NCI-H526 treated with DMSO at 0.1 percent for 48 hours (cell line): ENCODE data around the gene WDR11.

Experiments
- DNase-seq: peaks from one replicate; lab custom pipeline; 2025; lab: John Stamatoyannopoulos, UW

WDR11 gene

DNA sequence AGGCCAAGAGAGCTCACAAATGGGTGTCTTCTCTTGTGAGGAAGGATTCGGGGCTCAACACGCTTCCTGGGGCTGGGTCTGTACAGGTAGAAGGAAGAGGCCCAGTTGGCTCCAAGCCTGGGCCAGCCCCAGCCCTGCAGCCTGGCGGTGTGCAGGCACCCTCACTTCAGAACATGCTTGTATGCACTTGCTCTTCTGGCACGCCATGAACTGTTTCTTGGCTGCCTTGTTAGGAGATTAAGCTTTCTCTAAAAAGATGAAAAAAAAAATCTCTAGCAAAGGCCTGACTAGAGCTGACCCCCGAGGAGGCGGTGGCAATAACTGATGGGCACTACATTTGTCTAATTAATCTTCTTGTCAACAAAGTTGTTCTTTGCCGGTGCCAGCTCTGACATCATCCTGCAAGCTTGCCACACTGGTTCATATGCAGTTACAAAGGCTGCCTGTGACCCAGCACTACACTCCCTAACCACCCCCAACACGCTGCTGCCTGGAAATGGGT, 94.7 kb downstream of the WDR11 start:
- DNase-seq, result no peak

DNA sequence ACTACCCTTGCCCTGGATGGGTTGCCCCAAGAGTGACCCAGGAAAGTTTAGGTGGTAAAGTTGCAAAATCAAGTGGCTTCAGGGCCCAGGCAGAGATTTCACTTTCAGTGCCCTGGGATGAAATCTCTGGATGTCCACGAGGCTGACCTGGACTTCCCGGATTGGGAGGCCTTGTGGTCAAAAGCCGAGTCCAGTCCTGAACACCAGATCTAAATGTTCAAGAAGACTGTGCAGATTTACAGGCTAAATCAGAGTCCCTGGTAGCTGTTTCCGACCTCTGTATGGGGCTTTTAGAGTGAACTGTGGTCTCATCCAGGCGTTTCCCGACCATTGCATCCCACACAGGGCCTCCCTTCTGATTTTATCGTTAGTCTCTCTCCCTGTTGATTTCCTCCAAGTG, 95.3 kb downstream of the WDR11 start:
- DNase-seq, result no peak

DNA sequence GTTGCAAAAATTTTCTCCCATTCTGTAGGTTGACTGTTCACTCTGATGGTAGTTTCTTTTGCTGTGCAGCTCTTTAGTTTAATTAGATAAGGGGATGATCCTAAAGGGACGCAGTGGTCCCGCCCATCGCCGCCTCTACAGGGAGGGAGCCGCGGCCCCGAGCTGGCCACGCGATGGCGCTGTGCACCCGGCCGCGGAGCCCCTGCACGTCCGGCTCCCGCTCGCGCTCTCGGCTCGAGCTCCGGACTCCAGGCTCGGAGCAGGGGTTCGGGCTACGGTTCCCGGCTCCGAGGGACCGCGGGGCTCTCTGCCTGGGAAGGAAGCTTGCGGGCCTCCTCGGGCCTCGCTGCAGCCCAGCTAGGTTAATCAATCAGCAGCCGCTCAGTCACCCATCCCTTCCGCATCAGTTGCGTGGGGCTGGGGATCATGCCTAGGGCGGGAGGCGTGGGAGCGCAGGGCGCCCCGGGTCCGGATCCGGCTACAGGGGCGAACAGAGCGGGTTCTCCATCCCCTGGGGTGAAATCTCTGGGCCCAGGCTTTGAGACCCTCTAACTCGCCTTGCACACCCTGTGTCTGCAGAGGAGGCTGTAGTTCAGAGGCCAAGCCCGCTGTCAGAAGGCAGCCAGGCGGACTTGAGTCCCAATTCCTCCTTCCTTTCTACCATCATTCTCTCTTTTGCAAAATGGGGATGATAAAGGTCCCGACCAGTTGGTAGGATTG, 97.9 kb downstream of the WDR11 start:
- no peak for DNase-seq

DNA sequence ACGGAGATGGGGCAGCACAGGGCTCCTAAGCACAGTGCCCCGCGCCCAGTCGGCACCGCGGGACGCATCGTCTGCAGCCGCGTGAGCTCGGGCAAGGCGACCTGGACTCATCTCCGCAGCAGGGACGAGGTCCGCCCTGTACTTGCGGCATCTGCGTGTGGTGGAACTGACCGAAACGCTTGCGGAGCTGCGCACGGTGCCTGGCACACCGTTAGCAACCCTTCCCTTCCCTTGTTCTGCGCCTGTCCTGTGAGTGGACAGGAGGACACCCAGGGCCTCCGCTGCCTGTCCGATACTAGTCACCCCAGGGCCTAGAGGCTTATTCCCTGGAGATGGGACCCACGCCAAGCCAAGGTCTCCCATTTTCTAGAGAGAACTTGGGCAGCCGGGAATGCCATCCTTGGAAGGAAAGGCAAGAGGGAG, 98.5 kb downstream of the WDR11 start:
- no peak for DNase-seq

DNA sequence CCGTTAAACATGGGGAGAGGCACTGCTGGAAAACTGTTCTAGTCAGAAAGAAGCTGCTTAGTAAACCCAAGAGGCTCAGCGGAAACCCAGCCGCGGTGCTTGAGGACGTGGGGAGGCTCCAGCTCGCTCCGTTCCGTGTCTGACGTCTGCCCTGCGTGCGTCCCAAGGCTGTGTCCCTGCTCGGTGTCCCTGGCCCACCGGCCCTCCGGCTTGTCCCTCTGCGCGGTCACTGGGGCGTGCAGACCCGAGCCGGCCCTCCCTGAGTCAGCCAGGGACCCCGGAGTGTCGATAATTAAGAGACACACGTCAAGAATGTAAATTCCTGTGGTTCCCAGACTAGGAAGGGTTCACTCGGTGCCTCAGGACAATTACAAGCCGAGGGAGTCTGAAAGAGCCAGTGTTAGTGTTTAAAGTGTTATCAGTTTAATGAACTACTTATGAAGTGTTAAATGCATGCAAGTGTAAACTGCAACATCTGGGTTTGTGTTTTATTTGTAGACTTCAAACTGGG, 98.9 kb downstream of the WDR11 start:
- DNase-seq, result no peak

DNA sequence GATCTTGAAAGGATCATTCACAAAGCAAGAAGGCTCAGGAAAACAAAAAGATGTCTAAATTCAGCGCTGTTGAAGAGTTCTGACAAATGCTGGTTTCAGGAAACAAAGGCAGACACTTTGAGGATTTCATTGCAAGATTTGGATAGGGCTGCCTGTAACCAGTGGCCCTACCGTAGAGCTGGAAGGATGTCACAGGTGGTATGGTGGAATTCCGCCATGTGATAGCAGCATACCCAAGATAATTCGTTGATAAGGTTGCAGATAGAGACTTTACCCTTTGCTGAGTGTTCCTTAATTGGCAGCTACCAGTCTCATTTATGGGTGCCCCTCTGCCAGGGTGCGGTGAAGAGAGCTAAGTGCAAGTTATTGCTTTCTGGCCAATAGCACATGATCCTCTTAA, 100.1 kb downstream of the WDR11 start:
- DNase-seq, result no peak

DNA sequence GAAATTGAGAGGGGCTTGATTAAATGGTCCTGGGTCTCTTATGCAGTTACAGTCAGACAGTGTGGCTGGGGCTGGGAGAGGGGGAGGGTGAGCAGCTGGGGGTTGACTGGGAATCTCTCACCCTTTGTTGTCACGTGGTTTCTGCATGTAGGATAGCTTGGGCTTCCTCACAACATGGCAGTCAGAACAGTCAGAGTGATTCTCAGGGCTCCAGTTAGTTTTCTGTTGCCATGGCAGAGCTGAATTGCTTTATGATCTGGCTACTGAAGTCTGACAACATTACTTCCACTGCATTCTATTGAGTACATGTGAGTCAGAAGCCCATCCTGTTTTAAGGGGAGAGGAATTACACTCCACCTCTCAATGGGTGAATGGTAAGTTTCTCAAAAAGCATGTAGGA, 102.7 kb downstream of the WDR11 start:
- no peak for DNase-seq
